Stomach (tissue), 9 donors: ENCODE data around the gene TMEM238L. TPM values are rescaled to one million over a fixed set of nuclear protein-coding genes. Genes with fewer than 3 reads are reported as not detected.

Experiments
- DNase-seq, 2 donors: peaks; one replicate each; pipeline versions ENCODE4 v3.0.0 to v3.0.0-alpha.2; 2013 to 2019
- H3K27ac ChIP-seq, 5 donors: fragments of 200-600 bp in 4 of 5; sonication (generic) in 4 of 5; one replicate each; pipeline ENCODE4 v1.5.1; 2013 to 2019; ENCODE audit warnings: mild to moderate bottlenecking in 1 of 5, moderate library complexity in 1 of 5
- H3K27me3 ChIP-seq, 3 donors: fragments of 200-600 bp; sonication (generic); one replicate each; pipeline ENCODE4 v1.5.1; 2017 to 2019; ENCODE audit warnings: mixed run types in 1 of 3
- H3K36me3 ChIP-seq, 4 donors: fragments of 200-600 bp; sonication (generic); 1 replicate in 3 of 4; 2 replicates in 1 of 4; pipeline ENCODE4 v1.5.1; 2016 to 2019
- H3K4me1 ChIP-seq, 4 donors: fragments of 200-600 bp; sonication (generic); one replicate each; pipeline ENCODE4 v1.5.1; 2016 to 2019
- H3K4me3 ChIP-seq, 4 donors: fragments of 200-600 bp; sonication (generic) in 3 of 4; one replicate each; pipeline ENCODE4 v1.5.1; 2016 to 2019; ENCODE audit warnings: mild to moderate bottlenecking in 1 of 4
- H3K9me3 ChIP-seq, 4 donors: fragments of 200-600 bp; sonication (generic); one replicate each; pipeline ENCODE4 v1.5.1; 2016 to 2019
- EP300 ChIP-seq: sonication (generic); formaldehyde crosslinking; IDR thresholded peaks from one replicate; pipeline ENCODE4 v1.6.1; 2017; ENCODE audit warnings: antibody characterized with exemption
- POLR2A ChIP-seq, 4 donors: fragments of 450-650 bp; IDR thresholded peaks; one replicate each; pipeline ENCODE4 v1.6.1; 2016; ENCODE audit warnings: antibody characterized with exemption in 4 of 4, control low read depth in 2 of 4, mild to moderate bottlenecking in 1 of 4, moderate library complexity in 1 of 4
- POLR2AphosphoS5 ChIP-seq, 3 donors: sonication (generic); formaldehyde crosslinking; IDR thresholded peaks; one replicate each; pipeline ENCODE4 v1.6.1; 2016; ENCODE audit warnings: antibody characterized with exemption in 3 of 3
- WGBS, 5 donors: extraction: QIAGEN DNeasy Blood & Tissue Kit in 3 of 5; methylation state at CpG; one replicate each; pipeline versions ENCODE4 v1.1.5 to v1.1.7; 2013 to 2018; 5-methylcytosine and 5-hydroxymethylcytosine counted together
- intact Hi-C: fragments of 100-400 bp; cut with DNase I; formaldehyde crosslinking; loops from one replicate; pipeline ENCODE4 v1.15.1; 2023; ENCODE audit warnings: low total_unique reads
- polyA plus RNA-seq, 3 donors: library from polyadenylated mRNA; stranded (reverse); fragments of 200-250 nt; gene quantifications; one replicate each; pipeline ENCODE4 v1.2.3, GENCODE V29; 2013
- total RNA-seq, 5 donors: library from RNA; depleted of rRNA; stranded (reverse); fragments of >200 nt; gene quantifications; one replicate each; pipeline versions ENCODE4 v1.1.0 to v1.2.3, GENCODE V29; 2014 to 2016
- TF ChIP-seq, protein P1 (sequence below), 7 experiments: fragments of 450-650 bp in 4 of 7; fragments of 200-600 bp in 3 of 7; sonication (generic) in 3 of 7; IDR thresholded peaks; one replicate each; pipeline ENCODE4 v1.5.1; 2016 to 2019; ENCODE audit warnings: antibody characterized with exemption in 7 of 7, control low read depth in 2 of 7, mild to moderate bottlenecking in 1 of 7
- donor health status: healthy with polysubstance abuse.
- donor health status: Bipolar disorder and iron deficiency.
- donor health status: healthy.

Gene TMEM238L
- total and polyA plus RNA-seq, 8 donors, result 2.2 to 190 (median 38.2) TPM

DNA sequence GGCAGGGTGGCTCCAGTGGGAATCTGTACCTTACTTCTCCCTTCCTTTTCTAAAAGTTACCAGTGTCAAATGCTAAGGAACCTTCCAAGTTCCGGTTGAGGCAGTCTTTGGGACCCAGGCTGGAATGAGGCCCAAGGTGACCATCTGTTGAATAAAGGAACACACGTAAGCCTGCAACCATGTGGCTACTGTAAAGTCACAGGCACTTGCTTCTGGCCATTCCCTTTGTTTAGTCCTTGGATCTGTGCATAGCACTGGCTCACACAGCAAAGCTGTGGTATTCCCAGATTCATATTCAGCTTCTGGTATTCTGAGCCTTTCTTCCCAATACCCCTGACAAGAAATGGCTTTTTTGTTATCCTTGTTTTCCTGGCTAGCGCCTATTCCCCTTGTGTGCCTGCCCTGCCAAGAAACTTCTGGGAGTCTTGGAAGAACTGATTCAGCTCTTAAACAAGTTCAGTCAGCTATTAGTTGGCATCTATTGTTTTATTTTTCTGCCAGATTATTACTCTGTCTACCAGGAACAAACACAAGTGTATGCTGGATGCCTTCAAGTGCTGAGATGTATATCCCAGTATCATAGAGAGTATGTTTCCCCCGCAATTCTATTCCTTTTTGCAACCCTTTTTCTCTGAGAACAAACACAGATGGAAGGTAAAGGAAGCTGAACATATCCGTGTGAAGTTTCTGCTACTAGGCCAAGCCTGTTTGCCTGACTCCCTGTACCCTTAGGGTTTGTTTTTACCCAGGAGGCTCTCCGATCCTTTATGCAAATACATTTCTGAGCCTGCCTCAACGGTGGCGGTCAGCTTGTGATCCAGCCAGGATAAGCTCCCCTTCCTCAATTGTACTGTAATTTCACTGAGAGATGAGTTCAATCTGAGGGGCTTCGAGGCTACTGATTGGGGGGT, 13.2 kb downstream of the TMEM238L start:
- peak; percentile 81 to 87 for DNase-seq
- H3K4me1 ChIP-seq, result peaks cover 14 to 66% (median 55%) of the 10 kb centered on the region in 4 donors
- peaks cover 0 to 14% (median 4%) of the 10 kb centered on the region in 4 donors for H3K36me3 ChIP-seq
- H3K4me3 ChIP-seq, result no peak overlapping the region
- intact Hi-C loops, result no loop called here
- H3K27me3 ChIP-seq, result no peaks in the 10 kb centered on the region
- peak overlapping the region; percentile 68 to 96 (median 77) for H3K27ac ChIP-seq
- 37 to 50% (median 43%) methylated on average over 9 of the region's 9 CpGs for WGBS, 5 donors
- H3K9me3 ChIP-seq, result no peaks in the 10 kb centered on the region
- no peak for TF ChIP-seq EP300
- peak in 1 of 4 donors; percentile 51 for TF ChIP-seq POLR2A (IDR thresholded peaks at IDR 0.05)
- TF ChIP-seq POLR2AphosphoS5 (IDR thresholded peaks at IDR 0.05), result peak in 2 of 3 donors; percentile 23 to 78

DNA sequence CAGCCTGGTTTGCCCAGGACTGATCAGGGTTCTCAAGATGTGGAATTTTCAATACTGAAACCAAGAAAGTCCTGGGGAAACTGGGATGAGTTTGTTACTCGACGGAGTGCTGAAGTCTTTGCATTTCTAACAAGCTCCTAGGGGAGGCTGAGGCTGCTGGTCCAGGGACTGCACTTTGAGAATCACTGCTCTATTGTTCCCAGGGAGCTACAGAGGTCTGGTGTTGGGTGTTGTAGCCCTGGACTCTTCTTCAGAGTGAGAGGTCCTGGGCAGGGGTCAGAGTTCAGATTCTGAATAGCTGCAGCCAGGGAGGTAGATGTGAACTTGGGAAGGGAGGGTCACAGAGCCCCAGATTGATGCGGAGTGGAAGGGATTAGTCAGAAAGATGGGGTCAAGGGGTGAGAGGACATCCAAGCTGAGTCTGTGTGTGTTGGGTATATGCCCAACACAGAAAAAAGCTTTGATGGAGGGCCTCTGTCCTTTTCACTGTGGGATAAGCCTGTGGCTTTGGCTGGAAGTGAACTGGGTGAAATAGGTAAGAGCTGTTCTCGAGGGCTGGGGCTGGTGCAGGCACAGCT, 14.1 kb downstream of the TMEM238L start:
- peaks cover 14 to 57% (median 51%) of the 10 kb centered on the region in 4 donors for H3K4me1 ChIP-seq
- DNase-seq, result no peak
- intact Hi-C loops, result no loop called here
- H3K9me3 ChIP-seq, result no peaks in the 10 kb centered on the region
- H3K27ac ChIP-seq, result peak overlapping the region; percentile 52 to 96 (median 77)
- H3K4me3 ChIP-seq, result no peak overlapping the region
- 52 to 67% (median 65%) methylated on average over 4 of the region's 4 CpGs for WGBS, 5 donors
- H3K36me3 ChIP-seq, result peaks cover 0 to 4% (median 0%) of the 10 kb centered on the region in 4 donors
- no peaks in the 10 kb centered on the region for H3K27me3 ChIP-seq
- no peak for TF ChIP-seq POLR2A (IDR thresholded peaks at IDR 0.05)
- TF ChIP-seq EP300, result no peak
- TF ChIP-seq, protein P1, sequence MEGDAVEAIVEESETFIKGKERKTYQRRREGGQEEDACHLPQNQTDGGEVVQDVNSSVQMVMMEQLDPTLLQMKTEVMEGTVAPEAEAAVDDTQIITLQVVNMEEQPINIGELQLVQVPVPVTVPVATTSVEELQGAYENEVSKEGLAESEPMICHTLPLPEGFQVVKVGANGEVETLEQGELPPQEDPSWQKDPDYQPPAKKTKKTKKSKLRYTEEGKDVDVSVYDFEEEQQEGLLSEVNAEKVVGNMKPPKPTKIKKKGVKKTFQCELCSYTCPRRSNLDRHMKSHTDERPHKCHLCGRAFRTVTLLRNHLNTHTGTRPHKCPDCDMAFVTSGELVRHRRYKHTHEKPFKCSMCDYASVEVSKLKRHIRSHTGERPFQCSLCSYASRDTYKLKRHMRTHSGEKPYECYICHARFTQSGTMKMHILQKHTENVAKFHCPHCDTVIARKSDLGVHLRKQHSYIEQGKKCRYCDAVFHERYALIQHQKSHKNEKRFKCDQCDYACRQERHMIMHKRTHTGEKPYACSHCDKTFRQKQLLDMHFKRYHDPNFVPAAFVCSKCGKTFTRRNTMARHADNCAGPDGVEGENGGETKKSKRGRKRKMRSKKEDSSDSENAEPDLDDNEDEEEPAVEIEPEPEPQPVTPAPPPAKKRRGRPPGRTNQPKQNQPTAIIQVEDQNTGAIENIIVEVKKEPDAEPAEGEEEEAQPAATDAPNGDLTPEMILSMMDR (IDR thresholded peaks at IDR 0.05), result no peak
- TF ChIP-seq POLR2AphosphoS5 (IDR thresholded peaks at IDR 0.05), result no peak

DNA sequence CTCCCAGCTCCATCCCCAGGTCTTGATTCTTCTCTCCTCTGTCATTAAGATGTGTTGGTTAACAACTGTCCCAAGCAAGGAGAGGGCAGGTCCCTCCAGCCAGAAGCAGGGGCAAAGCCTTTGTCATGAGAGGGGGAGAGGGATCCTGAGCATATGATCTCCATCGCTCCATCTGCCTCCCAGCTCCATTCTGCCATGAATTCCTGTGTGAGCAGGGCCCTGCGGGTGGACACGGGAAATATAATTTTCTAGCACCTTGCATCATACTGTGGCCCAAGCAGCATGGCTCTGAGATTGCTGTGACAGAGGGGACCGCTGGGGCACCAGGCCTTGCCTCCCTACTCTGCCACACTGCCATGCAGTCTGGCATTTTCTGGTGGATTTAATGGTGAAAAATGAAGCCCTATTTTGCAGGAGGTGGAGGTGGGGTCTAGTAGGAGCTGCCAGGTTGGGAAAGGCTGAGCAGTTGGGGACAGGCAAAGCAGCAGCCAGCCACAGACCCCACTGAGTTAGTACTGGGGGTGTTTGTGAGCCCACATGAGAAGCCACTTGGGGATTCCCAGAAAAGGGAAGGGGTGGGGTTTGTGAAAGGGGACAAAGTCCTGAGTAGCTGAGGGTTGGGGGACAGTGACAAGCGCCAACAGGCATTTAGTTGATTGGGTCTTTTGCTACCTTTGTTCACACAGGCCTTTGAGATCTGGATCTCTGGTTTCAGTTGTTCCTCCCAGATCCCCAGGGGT, 16.4 kb downstream of the TMEM238L start:
- Histone ChIP-seq H3K4me1 (peaks cover 6 to 39% (median 30%) of the 10 kb centered on the region in 4 donors), H3K27me3 (no peaks in the 10 kb centered on the region), H3K4me3 (no peak overlapping the region), H3K27ac (peak overlapping the region in 2 of 5 donors; percentile 2 to 18), H3K36me3 (no peaks in the 10 kb centered on the region), H3K9me3 (no peaks in the 10 kb centered on the region)
- DNase-seq, result no peak
- TF ChIP-seq POLR2AphosphoS5 (IDR thresholded peaks at IDR 0.05) (no peak), EP300 (no peak), POLR2A (IDR thresholded peaks at IDR 0.05) (no peak)
- TF ChIP-seq, protein P1 (IDR thresholded peaks at IDR 0.05), result no peak
- intact Hi-C loops, result no loop called here
- WGBS, 5 donors, result 90 to 97% (median 94%) methylated on average over 3 to 5 of the region's 5 CpGs

DNA sequence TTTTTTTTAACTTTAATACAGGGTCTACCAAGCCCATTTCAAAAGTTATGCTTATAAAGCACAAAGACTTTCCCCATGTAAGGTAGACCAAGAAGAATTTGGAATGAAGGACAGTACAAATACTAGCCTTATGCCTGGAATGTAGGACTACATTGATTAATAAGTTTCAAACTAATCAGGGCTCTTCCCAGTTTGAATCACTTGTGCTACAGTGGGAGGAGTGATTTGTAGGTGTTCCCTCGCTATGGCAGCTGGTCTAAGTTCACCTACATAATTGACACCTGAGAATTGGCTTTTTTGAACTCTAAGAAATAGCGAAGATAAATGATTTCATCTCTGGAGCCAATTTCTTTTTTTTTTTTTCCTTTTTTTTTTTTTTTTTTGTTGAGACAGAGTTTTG, 18.6 kb downstream of the TMEM238L start:
- Histone ChIP-seq H3K4me1 (peaks cover 0 to 20% (median 11%) of the 10 kb centered on the region in 4 donors), H3K36me3 (no peaks in the 10 kb centered on the region), H3K27ac (peak overlapping the region in 2 of 5 donors; percentile 46 to 75), H3K9me3 (no peaks in the 10 kb centered on the region), H3K27me3 (no peaks in the 10 kb centered on the region), H3K4me3 (no peak overlapping the region)
- intact Hi-C loops, result no loop called here
- 71 to 94% (median 83%) methylated on average over 2 of the region's 2 CpGs for WGBS, 5 donors
- no peak for DNase-seq
- peak in 1 of 3 donors; percentile 15 for TF ChIP-seq POLR2AphosphoS5 (IDR thresholded peaks at IDR 0.05)
- TF ChIP-seq, protein P1 (IDR thresholded peaks at IDR 0.05), result no peak
